Measurements from ENCODE around the gene LAMTOR3.

The LAMTOR3 gene

DNA sequence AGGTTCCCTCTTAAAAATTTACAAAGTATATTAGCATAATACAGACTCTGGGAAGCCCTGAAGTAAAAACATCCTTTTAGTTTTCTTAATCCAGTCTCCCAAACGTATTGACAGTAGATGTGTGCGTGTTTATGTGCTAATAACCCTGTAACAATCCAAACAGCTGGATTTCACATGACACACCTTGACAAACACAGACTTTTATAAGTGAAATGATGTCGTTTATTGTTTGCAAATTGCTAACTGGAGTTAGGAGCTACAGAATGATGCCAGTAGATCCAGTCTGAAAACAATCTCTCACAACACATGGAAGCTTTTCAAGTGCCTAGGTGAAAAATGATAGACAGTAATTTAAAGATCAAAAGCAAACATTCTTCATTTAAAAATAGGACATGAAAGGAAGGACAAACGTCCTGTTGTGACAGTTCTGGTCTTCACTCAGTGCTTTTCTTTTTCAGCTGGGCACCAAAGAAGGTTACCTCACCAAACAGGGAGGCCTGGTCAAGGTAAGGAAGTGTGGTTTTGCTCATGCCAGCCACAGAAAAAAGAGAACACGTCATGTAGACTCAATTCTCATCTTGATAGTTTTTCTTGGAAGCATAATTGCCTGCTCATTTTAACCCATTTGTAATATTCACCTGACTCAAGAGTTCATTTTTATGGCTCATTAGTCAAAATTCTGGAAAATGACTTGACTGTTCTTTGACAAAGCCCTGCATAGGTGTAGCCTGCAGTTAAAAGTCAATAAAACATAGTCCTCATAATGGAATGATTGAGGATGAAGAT lies 32.9 kb downstream of the LAMTOR3 start:
- DNase-seq (ENCODE audit: low read depth) = no peak

DNA sequence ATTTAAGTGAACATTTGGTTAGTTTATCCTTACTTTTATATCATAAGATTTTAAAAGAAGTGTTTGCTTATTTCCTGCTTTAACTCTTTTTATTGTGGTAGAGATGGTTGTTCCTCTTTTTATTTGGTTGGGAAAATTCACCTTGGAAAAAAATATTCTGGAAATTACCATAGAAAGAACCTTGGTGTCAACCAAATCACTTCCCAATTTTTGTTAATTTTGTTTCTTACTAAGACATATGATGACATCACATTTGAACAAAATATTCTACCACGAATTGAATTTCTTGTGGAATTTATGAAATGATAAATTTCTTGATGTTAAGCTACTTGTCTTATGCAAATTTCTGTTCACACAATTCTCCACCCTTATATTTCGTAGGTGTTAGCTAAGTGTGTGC lies 33.7 kb downstream of the LAMTOR3 start:
- no peak for DNase-seq (ENCODE audit: low read depth)

DNA sequence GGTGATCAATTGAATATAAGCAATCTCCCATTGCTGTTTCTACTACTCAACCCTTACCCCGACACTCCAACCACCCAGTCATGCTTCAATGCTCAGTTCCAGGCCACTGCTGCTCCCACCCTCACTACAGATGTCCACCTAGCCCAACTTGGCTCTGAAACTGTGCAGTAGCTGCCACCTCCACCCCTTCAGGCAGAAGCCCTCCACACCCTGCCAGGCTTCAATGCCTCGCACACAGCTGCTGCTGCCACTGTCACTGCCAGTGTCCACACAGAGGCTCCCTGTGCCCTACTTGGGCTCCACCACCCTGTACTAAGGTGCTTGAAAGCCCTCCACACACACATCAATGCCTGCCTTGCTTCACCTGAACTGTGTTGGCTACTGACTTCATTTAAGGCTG lies 34.6 kb downstream of the LAMTOR3 start:
- DNase-seq (ENCODE audit: low read depth) = no peak

DNA sequence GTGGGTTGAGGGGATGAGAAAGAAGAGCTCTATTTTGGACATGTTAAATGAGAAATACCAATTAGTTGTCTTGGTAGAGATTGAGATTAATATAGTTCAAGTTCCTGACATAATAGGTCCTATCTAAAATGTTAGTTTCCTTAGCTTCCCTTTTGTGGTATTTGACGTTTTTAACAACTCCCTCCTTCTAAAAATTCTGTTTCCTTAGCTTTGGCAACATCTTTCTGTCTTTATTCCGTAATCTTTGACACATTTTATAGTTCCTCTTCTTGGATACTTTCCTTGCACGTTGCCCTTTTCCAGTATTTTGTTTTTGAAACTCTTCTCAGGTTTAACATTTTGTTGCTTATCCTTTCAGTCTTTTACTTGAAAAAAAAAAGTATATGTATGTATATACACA lies 36.9 kb downstream of the LAMTOR3 start:
- DNase-seq (ENCODE audit: low read depth) = no peak

DNA sequence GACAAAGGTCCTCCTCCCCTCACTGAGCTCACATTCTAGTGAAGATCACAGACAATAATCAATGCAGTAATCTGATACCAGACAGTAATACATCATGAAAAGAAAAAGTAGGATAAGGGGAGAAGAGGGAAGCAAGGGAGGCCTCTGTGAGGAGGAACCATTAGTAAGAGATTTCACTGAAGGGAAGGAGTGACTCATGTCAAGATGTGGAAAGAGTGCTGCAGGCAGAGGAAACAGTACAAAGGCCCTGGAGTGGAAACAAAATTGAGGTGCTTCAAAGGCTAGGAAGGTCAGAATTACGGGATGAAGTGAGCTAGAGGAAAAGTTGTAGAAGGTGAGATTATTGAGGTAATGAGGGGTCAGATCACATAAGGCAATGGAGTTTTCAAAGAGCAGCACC lies 38.1 kb downstream of the LAMTOR3 start:
- DNase-seq (ENCODE audit: low read depth) = no peak

DNA sequence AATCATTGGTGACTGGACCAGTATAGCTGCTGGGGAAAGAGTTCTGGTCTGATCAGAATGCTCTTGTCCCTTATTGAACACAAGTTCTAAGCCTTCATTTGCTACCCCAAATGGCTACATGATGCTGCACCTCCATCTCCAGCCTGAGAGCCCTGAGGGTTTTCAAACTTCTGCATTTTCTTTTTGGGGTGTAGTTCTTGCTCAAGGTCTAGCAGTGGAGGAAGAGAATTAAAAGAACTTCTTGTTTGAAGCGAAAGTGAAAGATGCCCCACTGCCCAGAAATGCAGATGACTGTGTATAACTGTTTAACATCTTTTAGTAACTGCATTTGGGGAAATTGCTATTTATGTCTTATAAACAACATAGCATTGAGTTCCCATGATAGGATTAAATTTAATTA lies 38.5 kb downstream of the LAMTOR3 start:
- no peak for DNase-seq (ENCODE audit: low read depth)

DNA sequence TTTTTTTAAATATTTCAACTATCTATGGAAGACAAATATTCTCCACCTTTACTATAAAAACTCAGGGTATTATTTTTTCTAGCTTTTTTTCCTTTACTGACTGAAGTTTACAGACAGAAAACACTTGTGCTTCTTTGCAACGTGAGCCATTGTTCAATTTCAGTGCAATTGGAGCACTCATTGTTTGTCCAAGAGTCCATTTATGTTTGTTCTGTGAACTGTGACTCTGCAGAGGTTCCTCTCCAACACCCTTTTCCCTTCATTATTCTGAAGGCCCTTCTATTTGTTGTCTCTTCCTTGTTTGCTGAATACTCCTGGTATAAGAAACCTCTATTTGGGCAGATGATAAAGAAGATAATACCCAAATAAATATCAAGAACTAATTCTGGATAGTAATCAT lies 40.2 kb downstream of the LAMTOR3 start:
- no peak for DNase-seq (ENCODE audit: low read depth)

DNA sequence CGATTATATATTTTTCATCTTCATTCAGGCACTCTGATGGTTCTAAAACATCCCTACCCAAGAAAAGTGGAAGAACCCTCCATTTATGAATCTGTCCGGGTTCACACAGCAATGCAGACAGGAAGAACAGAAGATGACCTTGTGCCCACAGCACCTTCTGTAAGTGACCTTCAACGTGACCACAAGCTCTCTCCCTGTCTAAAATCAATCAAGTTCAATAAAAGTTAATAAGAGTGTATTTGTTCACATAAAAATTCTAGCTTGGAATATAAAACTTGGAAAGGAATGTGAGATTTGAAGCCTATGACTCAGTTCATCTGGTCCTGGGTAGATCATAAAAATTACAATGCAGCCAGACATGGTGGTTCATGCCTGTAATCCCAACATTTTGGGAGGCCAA lies 41.0 kb downstream of the LAMTOR3 start:
- DNase-seq (ENCODE audit: low read depth) = no peak

DNA sequence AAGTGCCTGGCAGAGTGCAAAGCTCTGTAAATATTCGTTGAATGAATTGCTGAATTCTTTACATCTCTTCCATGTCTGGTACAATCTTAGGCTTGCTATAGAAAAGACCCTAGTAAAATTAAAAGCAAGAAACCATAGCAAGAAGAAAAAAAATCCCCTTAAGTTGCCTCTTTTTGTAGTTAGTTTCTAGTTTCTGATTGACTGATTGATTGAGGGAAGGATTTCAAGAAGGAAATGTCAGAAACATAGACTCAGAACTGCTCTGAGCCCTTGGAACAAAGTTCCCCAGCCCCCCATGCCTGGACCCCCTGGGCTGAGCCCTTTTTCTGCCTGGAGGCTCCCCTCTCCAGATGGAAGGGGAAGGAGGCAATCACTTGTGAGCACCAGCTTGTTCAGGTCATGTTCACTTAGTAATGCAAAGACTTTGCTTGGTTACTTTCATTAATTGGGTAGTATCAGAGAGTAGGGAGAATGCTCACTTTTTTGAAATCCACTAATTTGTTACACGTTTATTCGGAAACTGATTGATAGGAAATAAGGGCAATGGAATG lies 42.0 kb downstream of the LAMTOR3 start:
- DNase-seq (ENCODE audit: low read depth) = no peak

DNA sequence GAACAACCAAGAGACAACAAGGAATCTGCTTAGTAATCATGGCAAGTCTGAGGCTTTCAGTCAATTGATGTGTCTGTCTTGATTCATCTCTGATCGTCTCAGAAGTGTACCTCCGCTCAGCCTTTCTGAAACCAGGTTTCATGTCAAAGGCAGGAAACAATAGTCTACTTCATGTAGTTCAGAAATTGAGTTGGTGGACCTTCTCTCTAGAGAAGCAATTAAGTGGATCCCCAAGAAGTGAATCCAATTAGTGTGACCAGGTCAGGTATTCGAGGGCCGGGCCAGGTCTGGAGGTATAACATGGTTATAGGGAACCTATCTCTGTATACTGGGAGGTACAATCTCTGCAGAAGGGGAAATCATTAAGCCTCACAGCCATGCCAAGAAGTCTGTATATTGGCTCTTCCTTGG lies 45.6 kb downstream of the LAMTOR3 start:
- DNase-seq (ENCODE audit: low read depth) = no peak

DNA sequence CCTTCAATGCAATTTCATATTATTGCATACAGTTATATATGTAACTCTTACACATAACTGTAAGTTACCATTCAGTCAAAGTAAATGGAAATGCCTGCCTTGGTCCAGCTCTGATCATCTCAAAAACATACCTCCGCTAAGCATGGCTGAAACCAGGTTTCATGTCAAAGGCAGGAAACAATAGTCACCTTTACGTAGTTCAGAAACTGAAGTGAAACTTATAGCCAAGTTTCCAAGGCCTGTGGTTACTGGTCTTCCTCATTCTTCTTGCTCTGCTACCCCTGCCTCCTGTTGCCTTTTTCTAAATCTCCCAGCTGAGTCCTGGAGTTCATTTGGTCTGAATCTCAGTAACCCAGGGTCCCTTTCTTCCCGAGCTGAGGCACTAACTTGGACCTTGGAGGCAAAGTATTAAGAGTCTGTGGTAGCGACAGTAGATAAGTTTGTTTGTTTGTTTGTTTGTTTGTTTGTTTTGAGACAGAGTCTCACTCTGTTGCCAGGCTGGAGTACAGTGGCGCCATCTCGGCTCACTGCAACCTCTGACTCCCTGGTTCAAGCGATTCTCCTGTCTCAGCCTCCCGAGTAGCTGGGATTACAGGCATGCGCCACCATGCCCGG lies 46.8 kb downstream of the LAMTOR3 start:
- DNase-seq (ENCODE audit: low read depth) = no peak

DNA sequence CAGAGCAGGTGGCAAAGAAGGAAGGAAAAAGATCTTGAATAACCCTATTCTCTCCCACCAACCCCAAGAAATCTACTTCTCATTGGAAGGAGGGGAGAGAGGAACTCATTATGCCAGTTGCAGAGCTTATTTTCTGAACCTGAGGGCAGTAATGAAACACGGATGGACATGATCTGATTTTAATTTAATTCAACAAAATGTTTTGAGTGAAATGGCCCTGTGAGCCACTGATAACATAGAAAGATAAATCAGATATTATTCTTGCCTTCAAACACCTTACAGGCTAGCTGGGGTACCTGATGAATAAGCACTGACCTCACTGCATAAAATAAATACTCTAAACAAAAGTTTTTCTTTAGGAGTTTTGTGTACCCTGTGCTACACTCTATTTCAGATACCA lies 47.3 kb downstream of the LAMTOR3 start:
- no peak for DNase-seq (ENCODE audit: low read depth)

DNA sequence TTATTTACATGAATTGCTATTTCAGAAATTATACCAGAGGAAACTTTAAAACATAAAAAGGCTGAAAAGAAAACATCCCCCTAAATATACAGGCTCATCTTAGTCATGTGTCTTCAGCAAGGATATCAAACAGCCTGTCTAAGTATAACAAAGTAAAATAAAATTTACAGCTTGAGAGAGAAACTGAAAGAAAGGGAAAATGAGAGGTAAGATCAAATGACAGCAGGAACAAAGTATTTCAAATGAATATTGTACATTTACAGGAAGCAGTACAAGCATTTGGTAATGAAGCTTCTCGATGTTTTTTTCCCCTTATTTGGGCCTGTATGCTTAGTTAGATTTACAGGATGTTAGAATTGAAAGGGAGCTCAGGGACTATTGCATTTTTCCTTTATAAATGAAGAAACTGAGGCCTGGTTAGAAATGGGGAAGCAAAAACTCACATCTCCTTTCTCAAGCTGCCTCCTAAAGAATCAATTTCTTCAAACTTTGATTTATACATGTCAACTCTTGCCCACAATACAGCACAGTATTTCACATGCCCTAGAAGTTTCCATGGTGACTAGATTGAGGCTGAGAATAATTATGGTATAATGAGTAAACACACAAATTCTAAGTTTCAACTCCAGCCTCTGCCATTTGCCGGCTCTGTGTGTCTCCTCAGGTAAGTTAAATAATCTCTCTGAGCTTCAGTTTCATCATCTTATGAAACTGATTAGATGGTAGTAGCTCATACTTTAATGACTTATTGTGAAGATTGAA lies 48.3 kb downstream of the LAMTOR3 start:
- DNase-seq (ENCODE audit: low read depth) = no peak

DNA sequence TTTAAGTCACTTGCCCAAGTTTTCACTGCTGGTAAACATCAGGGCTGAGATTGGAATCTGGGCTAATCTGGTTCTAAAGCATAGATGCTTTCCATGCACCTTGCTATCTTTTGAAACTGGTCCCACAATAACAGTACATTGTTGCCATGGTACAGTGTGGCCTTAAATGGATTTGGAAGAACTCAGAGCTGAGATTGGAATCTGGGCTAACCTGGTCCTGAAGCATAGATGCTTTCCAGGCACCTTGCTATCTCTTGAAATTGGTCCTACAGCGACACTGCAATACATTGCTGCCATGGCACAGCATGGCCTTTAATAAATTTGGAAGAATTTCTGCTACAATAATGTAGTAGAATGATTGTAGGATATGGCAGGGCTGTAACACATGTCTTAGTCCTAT lies 49.0 kb downstream of the LAMTOR3 start:
- DNase-seq (ENCODE audit: low read depth) = no peak

DNA sequence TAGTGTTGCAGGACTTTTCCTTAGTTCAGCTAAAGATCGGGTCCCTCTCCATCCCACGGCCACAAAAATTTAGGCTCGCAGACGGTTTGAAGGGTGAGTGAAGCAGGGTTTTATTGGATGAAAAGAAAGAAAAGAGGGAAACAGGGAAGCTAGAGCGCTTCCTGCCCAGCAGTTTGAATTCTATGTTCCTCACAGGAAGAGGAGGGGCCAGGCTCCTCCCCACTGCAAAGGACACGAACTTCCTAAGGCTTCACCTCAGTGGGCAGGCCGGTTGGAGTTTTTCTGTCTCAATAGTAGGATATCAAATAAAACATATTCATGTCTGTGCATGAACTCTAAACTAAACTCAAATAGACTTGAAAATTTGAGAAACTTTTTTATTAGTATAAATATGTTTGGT lies 50.2 kb downstream of the LAMTOR3 start:
- no peak for DNase-seq (ENCODE audit: low read depth)

DNA sequence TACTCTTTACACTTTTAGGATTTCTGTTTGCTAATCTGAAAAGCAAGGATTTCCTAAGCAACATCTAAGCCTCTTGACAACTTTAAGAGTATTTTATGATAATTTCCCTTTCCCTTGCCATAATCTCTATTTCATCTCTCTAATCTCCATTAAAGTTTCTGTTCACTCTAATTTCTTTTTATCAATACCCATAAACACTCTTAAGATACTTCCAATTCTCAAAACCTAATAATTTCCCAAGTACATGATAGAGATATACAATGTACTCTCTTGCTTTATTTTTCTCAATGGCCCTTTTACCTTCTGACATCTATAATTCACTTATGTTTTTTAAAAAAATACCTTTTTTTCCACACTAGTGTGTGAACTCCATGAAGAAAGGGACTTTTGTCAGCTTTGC lies 50.8 kb downstream of the LAMTOR3 start:
- no peak for DNase-seq (ENCODE audit: low read depth)

DNA sequence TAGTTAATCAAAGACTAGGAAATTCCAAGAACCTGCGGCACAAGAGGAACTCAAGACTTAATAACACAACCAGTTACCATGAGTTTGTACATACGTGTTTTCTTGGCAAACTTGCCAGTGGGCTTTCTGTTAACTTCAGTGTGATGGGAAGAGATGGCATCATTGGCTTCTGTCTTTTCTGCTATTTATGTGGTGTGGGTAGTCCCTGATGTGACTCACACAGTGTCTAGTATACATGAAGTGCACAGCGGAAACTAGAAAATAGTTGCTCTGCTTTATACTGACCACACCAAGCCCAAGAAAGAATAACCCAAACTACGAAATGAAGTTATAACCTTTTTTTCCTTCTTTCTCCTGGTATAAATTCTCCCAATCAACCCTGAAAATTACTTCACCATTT lies 53.1 kb downstream of the LAMTOR3 start:
- no peak for DNase-seq (ENCODE audit: low read depth)

DNA sequence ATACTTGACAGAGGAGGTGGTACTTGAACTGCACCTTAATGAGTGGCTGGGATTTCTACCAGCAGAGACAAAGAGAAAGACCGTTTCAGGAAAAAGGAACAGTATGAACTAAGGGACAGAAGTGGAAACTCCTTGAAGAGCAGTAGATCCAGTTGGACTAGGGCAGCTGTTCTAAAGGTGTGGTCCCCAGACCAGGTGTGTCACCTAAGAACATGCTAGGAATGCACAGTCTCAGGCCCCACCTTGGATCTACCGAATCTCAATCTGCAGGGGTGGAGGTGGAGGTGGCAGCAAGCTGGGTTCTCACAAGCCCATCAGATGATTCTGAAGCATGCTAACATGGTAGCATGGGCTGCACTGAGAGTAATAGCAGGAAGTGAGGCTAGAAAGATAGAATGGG lies 55.3 kb downstream of the LAMTOR3 start:
- DNase-seq (ENCODE audit: low read depth) = no peak

DNA sequence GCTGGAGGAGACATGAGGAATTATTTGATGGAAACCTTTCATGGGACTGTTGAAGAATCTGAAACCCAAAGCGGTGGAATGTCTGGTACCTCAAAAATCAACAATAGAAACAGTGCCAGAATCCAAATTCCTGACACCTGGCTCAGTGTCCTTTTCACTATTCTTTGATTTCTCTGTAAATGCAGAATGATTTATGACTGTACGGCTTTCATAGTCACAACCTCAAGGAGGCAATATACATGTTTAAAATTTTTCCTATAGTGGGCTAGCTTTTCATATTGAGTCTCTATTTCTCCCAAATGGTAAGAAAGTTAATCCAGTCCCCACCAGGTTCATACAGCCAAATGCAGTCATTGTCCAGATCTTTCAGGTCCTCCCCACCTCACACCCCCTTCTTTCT lies 58.3 kb downstream of the LAMTOR3 start:
- no peak for DNase-seq (ENCODE audit: low read depth)

DNA sequence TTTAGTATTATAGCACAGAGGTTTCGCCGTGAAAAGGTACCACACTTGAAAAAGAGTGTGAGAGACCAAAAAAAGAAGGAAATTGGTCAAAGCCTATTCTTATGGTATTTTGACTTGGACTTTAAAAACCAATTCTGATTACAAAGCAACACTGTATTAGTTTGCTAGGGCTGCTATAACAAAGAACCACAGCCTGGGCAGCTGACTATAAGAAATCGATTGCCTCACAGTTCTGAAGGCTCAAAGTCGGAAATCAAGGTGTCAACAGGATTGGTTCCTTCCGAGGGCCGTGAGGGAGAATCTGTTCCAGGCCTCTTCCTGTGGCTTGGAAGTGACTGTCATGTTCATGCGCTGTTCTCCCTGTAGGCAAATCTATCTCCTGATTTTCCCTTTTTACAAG lies 59.7 kb downstream of the LAMTOR3 start:
- DNase-seq (ENCODE audit: low read depth) = no peak

DNA sequence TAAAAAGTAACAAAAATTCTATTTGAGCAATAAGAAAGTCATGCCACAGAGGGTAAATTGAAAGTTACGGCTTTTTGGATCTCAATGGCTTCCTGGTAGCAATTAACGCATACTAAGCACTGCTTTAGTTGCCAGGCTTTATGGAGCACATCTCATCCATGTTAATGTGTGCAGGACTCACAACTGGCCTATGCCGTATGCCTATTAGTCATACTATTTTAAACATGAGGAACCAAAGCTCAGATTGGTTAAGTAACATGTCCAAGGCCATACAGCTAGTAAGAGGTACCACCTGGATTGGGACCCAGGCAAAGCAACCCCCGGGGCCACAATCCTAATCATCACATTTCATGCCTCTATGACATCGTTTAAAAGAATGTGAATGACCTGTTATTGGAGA lies 60.5 kb downstream of the LAMTOR3 start:
- no peak for DNase-seq (ENCODE audit: low read depth)

DNA sequence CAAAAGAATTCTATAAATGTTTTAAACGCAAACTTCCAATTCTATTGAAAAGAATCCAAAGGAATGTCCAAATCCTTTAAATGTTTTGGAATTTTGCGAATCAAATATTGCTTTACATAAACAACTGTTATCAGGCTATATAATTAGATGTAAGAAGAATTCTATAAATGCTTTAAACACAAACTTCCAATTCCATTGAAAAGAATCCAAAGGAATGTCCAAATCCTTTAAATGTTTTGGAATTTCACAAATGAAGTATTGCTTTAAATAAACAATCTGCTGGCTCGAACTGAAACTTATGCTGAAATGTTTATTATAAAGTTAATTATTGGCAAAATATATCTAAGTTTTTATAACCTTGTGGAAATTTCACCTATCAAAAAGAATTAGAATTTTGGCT lies 61.5 kb downstream of the LAMTOR3 start:
- no peak for DNase-seq (ENCODE audit: low read depth)

DNA sequence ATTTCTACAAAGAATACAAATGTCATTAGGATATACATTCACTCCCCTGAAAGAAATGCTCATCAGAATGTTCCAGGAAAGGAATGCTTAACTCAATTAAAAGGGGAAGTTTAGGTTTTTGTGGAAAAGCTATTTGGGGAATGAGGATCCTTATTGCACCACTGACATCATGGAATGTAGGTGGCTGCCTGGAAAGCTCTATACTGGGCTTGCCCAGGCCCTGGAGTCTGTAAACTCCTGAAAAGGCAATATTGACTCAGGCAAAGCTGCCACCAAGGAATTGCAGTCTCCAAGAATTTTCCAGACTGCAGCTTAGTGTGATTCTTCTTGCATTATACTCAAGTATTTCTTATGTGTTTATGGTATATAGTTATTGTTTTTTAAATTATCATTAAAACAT lies 61.9 kb downstream of the LAMTOR3 start:
- DNase-seq (ENCODE audit: low read depth) = no peak

Measured in CMK (cell line).